ENCODE data around the gene TBCD.
"Not testable (repeated sequence)": the region's sequence is repeated elsewhere in the genome, so short reads cannot be mapped to it uniquely, and the experiment has no call there.

TBCD gene

GRCh38 chr17:82964851-82965341 is 213.0 kb downstream of the TBCD start:
- Histone ChIP-seq H3K27ac (ENCODE audit: low read length) (no peak overlapping the region), H3K4me3 (ENCODE audit: low read length) (no peak overlapping the region), H3K36me3 (replicated peaks; ENCODE audit: low read depth, low read length) (no peaks in the 10 kb centered on the region), H3K4me2 (ENCODE audit: low read length) (no peak overlapping the region), H3K79me2 (ENCODE audit: low read length) (no peaks in the 10 kb centered on the region), H3K4me1 (ENCODE audit: low read length) (peaks cover 20% of the 10 kb centered on the region), H3K27me3 (ENCODE audit: low read depth, low read length) (no peaks in the 10 kb centered on the region), H3K9ac (ENCODE audit: low read length) (no peak overlapping the region), H4K20me1 (ENCODE audit: insufficient read depth, low read length) (no peaks in the 10 kb centered on the region), H3K9me3 (ENCODE audit: insufficient read depth, low read length) (no peaks in the 10 kb centered on the region), H2AFZ (ENCODE audit: low read depth, low read length) (no peak overlapping the region)
- no peak for TF ChIP-seq CTCF (IDR thresholded peaks at IDR 0.05; ENCODE audit: low read depth, low read length)
- TF ChIP-seq EZH2phosphoT487 (IDR thresholded peaks at IDR 0.05; ENCODE audit: low read depth): no peak

- Histone ChIP-seq H2AFZ (ENCODE audit: low read depth, low read length) (no peak overlapping the region), H3K9me3 (ENCODE audit: insufficient read depth, low read length) (no peaks in the 10 kb centered on the region), H4K20me1 (ENCODE audit: insufficient read depth, low read length) (no peaks in the 10 kb centered on the region), H3K9ac (ENCODE audit: low read length) (no peak overlapping the region), H3K27me3 (ENCODE audit: low read depth, low read length) (no peaks in the 10 kb centered on the region), H3K36me3 (replicated peaks; ENCODE audit: low read depth, low read length) (no peaks in the 10 kb centered on the region), H3K4me2 (ENCODE audit: low read length) (no peak overlapping the region), H3K4me1 (ENCODE audit: low read length) (peaks cover 20% of the 10 kb centered on the region), H3K27ac (ENCODE audit: low read length) (no peak overlapping the region), H3K79me2 (ENCODE audit: low read length) (no peaks in the 10 kb centered on the region), H3K4me3 (ENCODE audit: low read length) (no peak overlapping the region)
- no peak for TF ChIP-seq EZH2phosphoT487 (IDR thresholded peaks at IDR 0.05; ENCODE audit: low read depth)
- no peak for TF ChIP-seq CTCF (IDR thresholded peaks at IDR 0.05; ENCODE audit: low read depth, low read length)
Measured at GRCh38 chr17:82965371-82965770, 213.5 kb downstream of the TBCD start.

DNA sequence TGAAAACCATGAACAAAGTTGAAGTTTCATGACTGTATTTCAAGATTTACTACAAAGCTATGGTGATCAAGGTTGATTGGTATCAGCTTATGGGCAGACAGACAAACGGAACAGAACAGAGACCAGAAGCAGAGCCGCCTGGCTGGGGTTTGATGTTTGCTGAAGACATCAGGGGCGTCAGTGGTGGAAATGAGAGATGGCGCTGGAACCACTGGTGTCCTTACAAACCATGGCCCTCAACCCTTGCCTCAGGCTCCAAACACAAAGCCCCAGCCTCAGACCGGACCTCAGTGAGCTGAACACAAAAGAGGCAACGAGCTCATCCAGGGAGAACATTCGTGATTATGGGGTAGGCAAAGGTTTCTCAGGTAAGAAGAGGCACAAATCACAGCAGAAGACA is 214.6 kb downstream of the TBCD start:
- TF ChIP-seq EZH2phosphoT487 (IDR thresholded peaks at IDR 0.05; ENCODE audit: low read depth) (no peak), CTCF (IDR thresholded peaks at IDR 0.05; ENCODE audit: low read depth, low read length) (no peak)
- Histone ChIP-seq H4K20me1 (ENCODE audit: insufficient read depth, low read length) (no peaks in the 10 kb centered on the region), H3K4me1 (ENCODE audit: low read length) (peaks cover 20% of the 10 kb centered on the region)

DNA sequence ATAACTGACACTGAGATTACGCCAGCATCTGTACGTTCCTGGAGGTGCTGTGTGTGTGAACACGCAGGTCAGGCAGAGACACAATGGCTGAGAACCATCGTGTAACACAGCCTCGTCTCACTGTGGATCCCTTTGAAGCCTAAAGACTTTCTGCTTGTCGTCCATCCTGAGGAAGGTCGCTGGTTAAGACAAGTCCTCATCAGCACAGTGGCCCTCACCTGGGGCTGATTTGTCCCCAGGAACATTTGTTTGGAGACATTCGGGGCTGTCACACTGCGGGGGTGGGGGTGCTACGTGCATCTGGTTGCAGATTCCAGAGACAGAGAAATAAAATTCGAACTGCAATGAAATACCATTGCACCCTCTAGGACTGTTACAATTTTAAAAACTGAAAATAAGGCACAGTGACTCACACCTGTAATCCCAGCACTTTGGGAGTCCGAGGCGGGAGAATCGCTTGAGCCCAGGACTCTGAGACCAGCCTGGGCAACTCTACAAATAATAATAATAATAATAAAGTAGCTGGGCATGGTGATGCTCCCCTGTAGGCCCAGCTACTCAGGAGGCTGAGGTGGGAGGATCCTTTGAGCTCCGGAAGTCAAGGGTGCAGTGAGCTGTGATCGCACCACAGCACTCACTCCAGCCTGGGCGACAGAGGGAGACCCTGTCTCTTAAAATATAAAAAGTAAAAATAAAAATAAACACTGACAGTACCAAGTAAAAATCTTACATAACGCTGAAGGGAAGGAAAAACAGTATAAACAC is 215.6 kb downstream of the TBCD start:
- H4K20me1 ChIP-seq (ENCODE audit: insufficient read depth, low read length): no peaks in the 10 kb centered on the region
- H3K36me3 ChIP-seq (replicated peaks; ENCODE audit: low read depth, low read length): no peaks in the 10 kb centered on the region
- H3K27ac ChIP-seq (ENCODE audit: low read length): no peak overlapping the region
- peak overlapping the region; percentile 4; the same call in 1 of the 2 replicates for H3K4me2 ChIP-seq (ENCODE audit: low read length)
- no peaks in the 10 kb centered on the region for H3K27me3 ChIP-seq (ENCODE audit: low read depth, low read length)
- no peak overlapping the region for H3K4me3 ChIP-seq (ENCODE audit: low read length)
- H2AFZ ChIP-seq (ENCODE audit: low read depth, low read length): no peak overlapping the region
- no peaks in the 10 kb centered on the region for H3K79me2 ChIP-seq (ENCODE audit: low read length)
- H3K9ac ChIP-seq (ENCODE audit: low read length): no peak overlapping the region
- no peak for TF ChIP-seq EZH2phosphoT487 (IDR thresholded peaks at IDR 0.05; ENCODE audit: low read depth)
- TF ChIP-seq CTCF (IDR thresholded peaks at IDR 0.05; ENCODE audit: low read depth, low read length): no peak
- H3K9me3 ChIP-seq (ENCODE audit: insufficient read depth, low read length): no peaks in the 10 kb centered on the region
- peaks cover 20% of the 10 kb centered on the region for H3K4me1 ChIP-seq (ENCODE audit: low read length)

More for the DNA sequence above, 214.6 kb downstream of the TBCD start:
- no peaks in the 10 kb centered on the region for H3K79me2 ChIP-seq (ENCODE audit: low read length)
- H3K9me3 ChIP-seq (ENCODE audit: insufficient read depth, low read length): no peaks in the 10 kb centered on the region
- H3K4me3 ChIP-seq (ENCODE audit: low read length): no peak overlapping the region
- H3K4me2 ChIP-seq (ENCODE audit: low read length): peak overlapping the region; percentile 4; the same call in 1 of the 2 replicates
- H3K27ac ChIP-seq (ENCODE audit: low read length): no peak overlapping the region
- H3K9ac ChIP-seq (ENCODE audit: low read length): no peak overlapping the region
- no peaks in the 10 kb centered on the region for H3K27me3 ChIP-seq (ENCODE audit: low read depth, low read length)
- no peaks in the 10 kb centered on the region for H3K36me3 ChIP-seq (replicated peaks; ENCODE audit: low read depth, low read length)
- no peak overlapping the region for H2AFZ ChIP-seq (ENCODE audit: low read depth, low read length)

- not testable (repeated sequence) for H3K27me3 ChIP-seq (ENCODE audit: low read depth, low read length); H3K4me2 ChIP-seq (ENCODE audit: low read length); H2AFZ ChIP-seq (ENCODE audit: low read depth, low read length); H3K36me3 ChIP-seq (replicated peaks; ENCODE audit: low read depth, low read length); H3K9ac ChIP-seq (ENCODE audit: low read length); H3K4me3 ChIP-seq (ENCODE audit: low read length); H4K20me1 ChIP-seq (ENCODE audit: insufficient read depth, low read length); H3K79me2 ChIP-seq (ENCODE audit: low read length); H3K27ac ChIP-seq (ENCODE audit: low read length); H3K9me3 ChIP-seq (ENCODE audit: insufficient read depth, low read length)
- peaks cover 23% of the 10 kb centered on the region for H3K4me1 ChIP-seq (ENCODE audit: low read length)
Measured at GRCh38 chr17:82968033-82968841, 216.4 kb downstream of the TBCD start.

Measured in OCI-LY3 (cell line).